Body of pancreas (tissue), 4 donors: ENCODE measurements around the gene C12orf60. TPM values are rescaled to one million over a fixed set of nuclear protein-coding genes. Genes with fewer than 3 reads are reported as not detected.

Source experiments
- ATAC-seq: fragments of 150-250 bp; one replicate; pipeline ENCODE4 v1.9.1; 2016
- DNase-seq, 4 donors: peaks; one replicate each; pipeline ENCODE4 v3.0.0-alpha.2; 2019
- H3K27ac ChIP-seq, 4 donors: fragments of 200-600 bp; sonication (generic); 1 replicate in 3 of 4; 2 replicates in 1 of 4; pipeline versions ENCODE4 v1.5.1 to v1.6.1; 2016 to 2019; ENCODE audit warnings: mild to moderate bottlenecking in 1 of 4, mixed read lengths in 1 of 4, moderate library complexity in 1 of 4
- H3K27me3 ChIP-seq, 2 donors: fragments of 200-600 bp; sonication (generic); one replicate each; pipeline ENCODE4 v1.6.0; 2016; ENCODE audit warnings: mild to moderate bottlenecking in 1 of 2
- H3K36me3 ChIP-seq, 2 donors: fragments of 200-600 bp; sonication (generic); replicated peaks in 1 of 2; 2 replicates each; pipeline ENCODE4 v1.5.1; 2016; ENCODE audit warnings: low read depth in 2 of 2; ENCODE audit not compliant: insufficient read depth in 1 of 2
- H3K4me1 ChIP-seq: fragments of 200-600 bp; sonication (generic); one replicate; pipeline ENCODE4 v1.6.0; 2016
- H3K4me3 ChIP-seq, 2 donors: fragments of 200-600 bp; sonication (generic); 1 replicate in 1 of 2; 2 replicates in 1 of 2; pipeline ENCODE4 v1.5.1; 2016 to 2019
- H3K9me3 ChIP-seq, 3 donors: fragments of 200-600 bp; sonication (generic); 1 replicate in 2 of 3; 2 replicates in 1 of 3; pipeline ENCODE4 v1.5.1; 2016
- POLR2A ChIP-seq, 3 donors: fragments of 450-650 bp; IDR thresholded peaks; one replicate each; pipeline ENCODE4 v1.6.1; 2016; ENCODE audit warnings: antibody characterized with exemption in 3 of 3, mild to moderate bottlenecking in 2 of 3
- WGBS, 2 donors: methylation state at CpG; one replicate each; pipeline ENCODE4 v1.1.5; 2017; 5-methylcytosine and 5-hydroxymethylcytosine counted together
- intact Hi-C: fragments of 100-400 bp; cut with DNase I; formaldehyde crosslinking; loops from one replicate; pipeline ENCODE4 v1.15.1; 2023
- total RNA-seq, 2 donors: library from RNA; depleted of rRNA; stranded (reverse); fragments of >200 nt; gene quantifications; one replicate each; pipeline ENCODE4 v1.1.0, GENCODE V29; 2016
- TF ChIP-seq, protein P1 (sequence below), 7 experiments: fragments of 450-650 bp in 4 of 7; fragments of 200-600 bp in 3 of 7; sonication (generic) in 3 of 7; IDR thresholded peaks; one replicate each; pipeline ENCODE4 v1.5.1; 2016 to 2019; ENCODE audit warnings: antibody characterized with exemption in 7 of 7

The C12orf60 gene
- total RNA-seq, 2 donors from 2014 or later: 1.8 TPM; not detected in 1

DNA sequence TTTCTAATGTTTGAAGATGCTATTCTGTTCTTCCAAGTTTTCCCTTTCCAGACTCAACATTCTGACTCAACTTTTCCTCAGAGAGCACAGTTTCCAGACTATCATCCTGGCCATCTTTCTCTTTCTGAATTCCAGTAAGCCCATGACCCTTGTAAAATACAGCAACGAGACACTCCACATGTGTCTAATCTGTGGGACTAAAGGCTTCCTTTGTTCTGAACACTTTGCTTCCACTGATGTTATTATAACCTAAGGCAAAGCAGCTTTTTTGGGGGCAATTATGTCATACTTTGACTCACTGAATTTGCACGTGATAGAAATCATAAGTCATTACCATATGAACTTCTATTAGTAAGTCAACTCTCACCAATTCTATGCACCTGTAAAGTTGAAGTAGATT is 46.2 kb downstream of the C12orf60 start:
- H3K4me3 ChIP-seq: no peak overlapping the region
- ATAC-seq (no peak), DNase-seq (no peak)
- H3K9me3 ChIP-seq: no peaks in the 10 kb centered on the region
- H3K36me3 ChIP-seq: no peaks in the 10 kb centered on the region
- no peaks in the 10 kb centered on the region for H3K27me3 ChIP-seq
- intact Hi-C loops: loop anchor here (5.0 kb wide), 1 partner anchor 153 kb away; no protein-coding TSS in a partner anchor
- peaks cover 29% of the 10 kb centered on the region for H3K4me1 ChIP-seq
- TF ChIP-seq POLR2A (IDR thresholded peaks at IDR 0.05): no peak
- TF ChIP-seq, protein P1, sequence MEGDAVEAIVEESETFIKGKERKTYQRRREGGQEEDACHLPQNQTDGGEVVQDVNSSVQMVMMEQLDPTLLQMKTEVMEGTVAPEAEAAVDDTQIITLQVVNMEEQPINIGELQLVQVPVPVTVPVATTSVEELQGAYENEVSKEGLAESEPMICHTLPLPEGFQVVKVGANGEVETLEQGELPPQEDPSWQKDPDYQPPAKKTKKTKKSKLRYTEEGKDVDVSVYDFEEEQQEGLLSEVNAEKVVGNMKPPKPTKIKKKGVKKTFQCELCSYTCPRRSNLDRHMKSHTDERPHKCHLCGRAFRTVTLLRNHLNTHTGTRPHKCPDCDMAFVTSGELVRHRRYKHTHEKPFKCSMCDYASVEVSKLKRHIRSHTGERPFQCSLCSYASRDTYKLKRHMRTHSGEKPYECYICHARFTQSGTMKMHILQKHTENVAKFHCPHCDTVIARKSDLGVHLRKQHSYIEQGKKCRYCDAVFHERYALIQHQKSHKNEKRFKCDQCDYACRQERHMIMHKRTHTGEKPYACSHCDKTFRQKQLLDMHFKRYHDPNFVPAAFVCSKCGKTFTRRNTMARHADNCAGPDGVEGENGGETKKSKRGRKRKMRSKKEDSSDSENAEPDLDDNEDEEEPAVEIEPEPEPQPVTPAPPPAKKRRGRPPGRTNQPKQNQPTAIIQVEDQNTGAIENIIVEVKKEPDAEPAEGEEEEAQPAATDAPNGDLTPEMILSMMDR (IDR thresholded peaks at IDR 0.05): no peak
- H3K27ac ChIP-seq: no peak overlapping the region
- 67 to 79% methylated on average over 2 of the region's 2 CpGs for WGBS, 2 donors

DNA sequence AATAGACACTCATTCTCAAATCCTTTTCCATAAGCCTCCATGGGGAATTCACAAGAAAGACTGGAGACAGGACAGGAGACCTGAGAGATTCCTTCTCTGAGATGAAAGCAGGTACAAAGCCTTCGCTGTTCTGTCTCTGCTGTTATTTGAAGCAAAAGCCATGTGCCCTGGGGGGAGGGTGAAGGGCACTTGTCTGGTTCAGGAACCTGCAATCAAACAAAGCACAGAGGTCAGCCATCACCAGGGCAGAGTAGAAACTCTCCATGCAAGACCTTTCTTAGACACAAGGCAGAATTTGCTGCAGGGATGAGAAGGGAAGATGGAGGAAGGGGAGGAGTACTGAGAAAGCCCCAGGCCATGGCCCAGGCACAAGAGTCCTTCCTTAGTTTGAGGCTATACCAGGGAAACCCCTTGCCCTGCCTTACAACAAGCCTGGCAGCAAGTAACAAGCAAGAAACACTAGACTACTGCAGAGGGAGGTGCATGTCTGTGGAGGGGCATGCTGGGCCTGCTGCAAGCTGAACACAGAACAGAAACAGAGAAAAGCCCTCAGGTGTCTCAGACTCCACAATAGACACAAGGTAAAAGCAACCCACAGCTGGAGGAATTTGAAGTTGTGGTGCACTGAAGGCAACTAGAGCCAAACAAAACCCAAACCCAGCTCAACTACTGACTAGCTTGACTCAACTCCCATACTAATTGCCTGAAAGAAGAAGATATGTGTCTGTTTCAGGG is 47.6 kb downstream of the C12orf60 start:
- no peak for TF ChIP-seq POLR2A (IDR thresholded peaks at IDR 0.05)
- TF ChIP-seq, protein P1 (IDR thresholded peaks at IDR 0.05): no peak
- no peaks in the 10 kb centered on the region for H3K9me3 ChIP-seq
- no peaks in the 10 kb centered on the region for H3K27me3 ChIP-seq
- 0 to 14% methylated on average over 1 of the region's 1 CpG for whole genome bisulfite sequencing, 2 donors
- H3K36me3 ChIP-seq: no peaks in the 10 kb centered on the region
- no peak for ATAC-seq
- H3K27ac ChIP-seq: no peak overlapping the region
- DNase-seq: no peak
- no peak overlapping the region for H3K4me3 ChIP-seq
- intact Hi-C loops: no loop called here
- peaks cover 17% of the 10 kb centered on the region for H3K4me1 ChIP-seq

DNA sequence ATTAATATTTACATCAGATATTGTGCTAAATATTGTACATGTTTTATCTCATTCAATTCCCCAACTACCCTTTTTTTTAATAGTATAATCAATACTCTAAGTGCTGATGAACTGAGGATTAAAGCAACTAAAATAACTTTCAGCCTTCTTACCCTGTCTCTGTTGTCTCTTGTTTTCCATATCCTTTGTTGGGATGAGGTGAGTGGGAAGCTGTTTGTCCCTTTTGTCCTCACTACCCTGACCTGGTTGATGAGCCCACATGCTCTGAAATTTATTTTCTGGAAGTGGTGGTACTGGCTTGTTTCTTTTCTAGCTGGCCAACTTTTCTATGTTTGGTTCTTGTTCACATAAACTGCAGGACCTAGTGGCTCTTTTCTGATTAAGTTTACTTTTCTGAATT is 49.4 kb downstream of the C12orf60 start:
- no peak for ATAC-seq
- no peak for DNase-seq
- H3K27me3 ChIP-seq: no peaks in the 10 kb centered on the region
- H3K27ac ChIP-seq: no peak overlapping the region
- TF ChIP-seq, protein P1 (IDR thresholded peaks at IDR 0.05): no peak
- TF ChIP-seq POLR2A (IDR thresholded peaks at IDR 0.05): no peak
- H3K4me1 ChIP-seq: no peaks in the 10 kb centered on the region
- H3K4me3 ChIP-seq: no peak overlapping the region
- H3K36me3 ChIP-seq: no peaks in the 10 kb centered on the region
- intact Hi-C loops: no loop called here
- H3K9me3 ChIP-seq: no peaks in the 10 kb centered on the region

DNA sequence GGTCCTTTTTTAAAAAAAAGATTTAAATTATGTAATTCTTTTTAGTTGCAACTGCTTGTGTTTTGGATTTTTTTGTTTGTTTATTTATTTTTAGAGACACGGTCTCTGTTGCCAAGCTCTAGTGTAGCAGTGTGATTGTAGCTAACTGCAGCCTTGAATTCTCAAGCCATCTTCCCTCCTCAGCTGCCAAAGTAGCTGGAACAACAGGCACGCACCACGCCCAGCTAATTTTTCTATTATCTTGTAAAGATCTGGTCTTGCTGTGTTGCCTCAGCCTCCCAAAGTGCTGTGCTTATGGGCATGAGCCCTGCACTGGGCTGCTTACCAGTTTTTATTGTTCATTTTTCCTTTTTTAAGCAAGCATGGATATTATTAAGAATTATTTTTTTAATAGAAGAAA is 50.5 kb downstream of the C12orf60 start:
- no peak for ATAC-seq
- Histone ChIP-seq H3K36me3 (no peaks in the 10 kb centered on the region), H3K4me3 (no peak overlapping the region), H3K27me3 (no peaks in the 10 kb centered on the region), H3K9me3 (no peaks in the 10 kb centered on the region), H3K4me1 (no peaks in the 10 kb centered on the region), H3K27ac (no peak overlapping the region)
- DNase-seq: no peak
- WGBS, 2 donors: 57 to 71% methylated on average over 3 of the region's 3 CpGs
- no peak for TF ChIP-seq POLR2A (IDR thresholded peaks at IDR 0.05)
- TF ChIP-seq, protein P1 (IDR thresholded peaks at IDR 0.05): no peak
- intact Hi-C loops: no loop called here

DNA sequence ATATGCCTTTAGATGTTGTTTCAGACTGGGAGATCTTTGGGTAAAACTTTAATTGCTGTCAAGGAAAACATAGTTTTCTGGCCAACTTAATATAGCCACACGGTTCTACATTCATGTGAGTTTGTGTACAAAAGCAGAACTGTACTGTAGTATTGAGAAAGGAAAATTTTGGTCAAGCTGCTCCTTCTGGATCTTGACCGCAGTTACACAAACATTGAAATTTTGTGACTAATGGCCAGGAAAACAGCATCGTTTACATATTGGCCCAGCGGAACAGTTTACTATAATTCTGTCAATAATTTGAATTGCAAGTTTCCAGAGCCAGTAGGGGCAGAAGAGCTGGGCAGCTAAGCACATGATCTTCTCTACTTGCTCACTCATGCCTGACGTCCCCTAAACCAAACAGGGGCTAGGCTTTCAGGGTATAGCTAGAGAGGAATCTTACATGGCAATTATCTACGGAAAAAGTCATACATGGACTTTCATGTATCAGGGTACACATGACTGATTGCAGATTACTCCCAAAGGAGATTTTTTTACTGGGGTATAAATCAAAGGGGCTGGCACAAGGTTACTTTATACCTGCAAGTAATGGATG is 51.2 kb downstream of the C12orf60 start:
- Histone ChIP-seq H3K27me3 (no peaks in the 10 kb centered on the region), H3K4me1 (no peaks in the 10 kb centered on the region), H3K36me3 (no peaks in the 10 kb centered on the region), H3K4me3 (no peak overlapping the region), H3K27ac (no peak overlapping the region), H3K9me3 (no peaks in the 10 kb centered on the region)
- no peak for TF ChIP-seq POLR2A (IDR thresholded peaks at IDR 0.05)
- TF ChIP-seq, protein P1 (IDR thresholded peaks at IDR 0.05): no peak
- intact Hi-C loops: no loop called here
- WGBS, 2 donors: 63 to 64% methylated on average over 6 of the region's 6 CpGs
- ATAC-seq: no peak
- no peak for DNase-seq
